Natural killer cell treated with Interleukin-12 subunit alpha and Interleukin-12 subunit beta and Interleukin-15 and Interleukin-18, amount 100 ng/mL, for 72 hours (primary cell): ENCODE results near the gene CPNE7. TPM values are rescaled to one million over a fixed set of nuclear protein-coding genes. Genes with fewer than 3 reads are reported as not detected.

Source experiments
- ATAC-seq, 2 donors: fragments of 150-1000 bp; cut with Tn5 transposase in 1 of 2; sonication (Bioruptor Pico), chemical (Tn5 transposase) in 1 of 2; 2 replicates each; pipeline ENCODE4 v1.10.0; 2021
- DNase-seq: peaks from one replicate; pipeline ENCODE4 v3.0.0; 2022; ENCODE audit warnings: low spot score
- H3K27ac Mint-ChIP-seq, 2 donors: 1 replicate in 1 of 2; 2 replicates in 1 of 2; pipeline ENCODE4 v1.8.0; 2022; ENCODE audit warnings: mixed read lengths in 2 of 2, mild to moderate bottlenecking in 1 of 2, moderate library complexity in 1 of 2
- H3K27me3 Mint-ChIP-seq, 2 donors: 1 replicate in 1 of 2; 2 replicates in 1 of 2; pipeline ENCODE4 v1.8.0; 2022; ENCODE audit warnings: mixed read lengths in 2 of 2
- H3K36me3 Mint-ChIP-seq: one replicate; pipeline ENCODE4 v1.8.0; 2022; ENCODE audit warnings: mixed read lengths
- H3K4me1 Mint-ChIP-seq, 2 donors: 1 replicate in 1 of 2; 2 replicates in 1 of 2; pipeline ENCODE4 v1.8.0; 2022; ENCODE audit warnings: low read depth in 2 of 2, mixed read lengths in 2 of 2, mild to moderate bottlenecking in 1 of 2
- H3K4me3 Mint-ChIP-seq: one replicate; pipeline ENCODE4 v1.8.0; 2022; ENCODE audit warnings: mixed read lengths
- H3K9me3 Mint-ChIP-seq: 2 replicates; pipeline ENCODE4 v1.8.0; 2022; ENCODE audit warnings: mixed read lengths
- total RNA-seq, 2 donors: library from RNA; stranded (reverse); gene quantifications; one replicate each; pipeline ENCODE4 v1.2.3, GENCODE V29; 2022

The CPNE7 gene
- total RNA-seq = 1 to 10 TPM in 1 of 2 donors, under 1 TPM in 1; 0.81 to 4.2 TPM

GRCh38 chr16:89575247-89576152 lies at the start of gene CPNE7:
TSS of gene CPNE7 (plus strand) at chr16:89575758. CDS start at chr16:89575898, 140 bp downstream.
- ATAC-seq (peak in 1 of 2 donors; percentile 26), DNase-seq (no peak)
- Mint-ChIP-seq H3K4me1 (no peaks in the 10 kb centered on the region), H3K4me3 (peak within 1 kb of the TSS; percentile 27), H3K27ac (no peak within 1 kb of the TSS), H3K27me3 (peaks cover 7 to 16% of the 10 kb centered on the region in 2 donors), H3K36me3 (no peaks in the 10 kb centered on the region), H3K9me3 (no peaks in the 10 kb centered on the region)

GRCh38 chr16:89529097-89529496 lies 46.5 kb upstream of the CPNE7 start:
- Mint-ChIP-seq H3K27me3 (no peaks in the 10 kb centered on the region), H3K4me3 (no peak overlapping the region), H3K36me3 (peaks cover 11% of the 10 kb centered on the region), H3K27ac (no peak overlapping the region), H3K4me1 (peaks cover 2 to 3% of the 10 kb centered on the region in 2 donors), H3K9me3 (no peaks in the 10 kb centered on the region)
- ATAC-seq = no peak
- no peak for DNase-seq

GRCh38 chr16:89530401-89531381 lies 44.9 kb upstream of the CPNE7 start:
- peaks cover 21% of the 10 kb centered on the region for H3K36me3 Mint-ChIP-seq
- peaks cover 11 to 15% of the 10 kb centered on the region in 2 donors for H3K4me1 Mint-ChIP-seq
- no peak overlapping the region for H3K4me3 Mint-ChIP-seq
- H3K27ac Mint-ChIP-seq = no peak overlapping the region
- H3K27me3 Mint-ChIP-seq = no peaks in the 10 kb centered on the region
- DNase-seq (no peak), ATAC-seq (no peak)
- no peaks in the 10 kb centered on the region for H3K9me3 Mint-ChIP-seq

- no peak for ATAC-seq
Observed at GRCh38 chr16:89531821-89532526, 43.6 kb upstream of the CPNE7 start.

GRCh38 chr16:89534252-89534756 lies 41.3 kb upstream of the CPNE7 start:
- Mint-ChIP-seq H3K9me3 (no peaks in the 10 kb centered on the region), H3K4me3 (peak overlapping the region; percentile 12), H3K27ac (peak overlapping the region; percentile 79 to 85), H3K27me3 (no peaks in the 10 kb centered on the region), H3K4me1 (peaks cover 11 to 15% of the 10 kb centered on the region in 2 donors), H3K36me3 (peaks cover 12% of the 10 kb centered on the region)
- ATAC-seq (peak; percentile 74 to 84), DNase-seq (no peak)

More at GRCh38 chr16:89531821-89532526, 43.6 kb upstream of the CPNE7 start:
- H3K4me3 Mint-ChIP-seq = no peak overlapping the region
- H3K27me3 Mint-ChIP-seq = no peaks in the 10 kb centered on the region
- H3K9me3 Mint-ChIP-seq = no peaks in the 10 kb centered on the region
- H3K4me1 Mint-ChIP-seq = peaks cover 11 to 15% of the 10 kb centered on the region in 2 donors
- H3K36me3 Mint-ChIP-seq = peaks cover 19% of the 10 kb centered on the region
- H3K27ac Mint-ChIP-seq = no peak overlapping the region
- DNase-seq = no peak

- DNase-seq (no peak), ATAC-seq (no peak)
- Mint-ChIP-seq H3K9me3 (no peaks in the 10 kb centered on the region), H3K27ac (no peak overlapping the region), H3K36me3 (peaks cover 10% of the 10 kb centered on the region), H3K4me3 (no peak overlapping the region), H3K4me1 (peaks cover 11 to 15% of the 10 kb centered on the region in 2 donors), H3K27me3 (no peaks in the 10 kb centered on the region)
Observed at GRCh38 chr16:89536371-89536770, 39.2 kb upstream of the CPNE7 start.

GRCh38 chr16:89536886-89537548 lies 38.5 kb upstream of the CPNE7 start:
- Mint-ChIP-seq H3K4me1 (peaks cover 11 to 15% of the 10 kb centered on the region in 2 donors), H3K4me3 (no peak overlapping the region), H3K9me3 (no peaks in the 10 kb centered on the region), H3K27ac (no peak overlapping the region), H3K36me3 (peaks cover 10% of the 10 kb centered on the region), H3K27me3 (no peaks in the 10 kb centered on the region)
- ATAC-seq (no peak), DNase-seq (no peak)

GRCh38 chr16:89537549-89537925 lies 38.0 kb upstream of the CPNE7 start:
- Mint-ChIP-seq H3K27me3 (no peaks in the 10 kb centered on the region), H3K36me3 (peaks cover 10% of the 10 kb centered on the region), H3K9me3 (no peaks in the 10 kb centered on the region), H3K4me1 (peaks cover 11 to 15% of the 10 kb centered on the region in 2 donors), H3K27ac (no peak overlapping the region), H3K4me3 (no peak overlapping the region)
- ATAC-seq = no peak
- no peak for DNase-seq

- no peaks in the 10 kb centered on the region for H3K9me3 Mint-ChIP-seq
- ATAC-seq (no peak), DNase-seq (no peak)
- no peak overlapping the region for H3K4me3 Mint-ChIP-seq
- peaks cover 10% of the 10 kb centered on the region for H3K36me3 Mint-ChIP-seq
- H3K4me1 Mint-ChIP-seq = peaks cover 11 to 15% of the 10 kb centered on the region in 2 donors
- no peak overlapping the region for H3K27ac Mint-ChIP-seq
- H3K27me3 Mint-ChIP-seq = no peaks in the 10 kb centered on the region
Observed at GRCh38 chr16:89538286-89538685, 37.3 kb upstream of the CPNE7 start.

GRCh38 chr16:89540557-89540956 lies 35.0 kb upstream of the CPNE7 start:
- H3K4me3 Mint-ChIP-seq = no peak overlapping the region
- no peaks in the 10 kb centered on the region for H3K4me1 Mint-ChIP-seq
- DNase-seq (no peak), ATAC-seq (no peak)
- H3K36me3 Mint-ChIP-seq = no peaks in the 10 kb centered on the region
- no peaks in the 10 kb centered on the region for H3K9me3 Mint-ChIP-seq
- H3K27me3 Mint-ChIP-seq = no peaks in the 10 kb centered on the region
- no peak overlapping the region for H3K27ac Mint-ChIP-seq

- H3K36me3 Mint-ChIP-seq = no peaks in the 10 kb centered on the region
- H3K4me1 Mint-ChIP-seq = no peaks in the 10 kb centered on the region
- no peak overlapping the region for H3K27ac Mint-ChIP-seq
- no peaks in the 10 kb centered on the region for H3K9me3 Mint-ChIP-seq
- H3K4me3 Mint-ChIP-seq = no peak overlapping the region
- DNase-seq (no peak), ATAC-seq (no peak)
- H3K27me3 Mint-ChIP-seq = no peaks in the 10 kb centered on the region
Observed at GRCh38 chr16:89541792-89542191, 33.8 kb upstream of the CPNE7 start.

- Mint-ChIP-seq H3K4me1 (no peaks in the 10 kb centered on the region), H3K9me3 (no peaks in the 10 kb centered on the region), H3K36me3 (no peaks in the 10 kb centered on the region), H3K27me3 (no peaks in the 10 kb centered on the region), H3K27ac (no peak overlapping the region), H3K4me3 (no peak overlapping the region)
- DNase-seq = no peak
- no peak for ATAC-seq
Observed at GRCh38 chr16:89544113-89544512, 31.4 kb upstream of the CPNE7 start.

GRCh38 chr16:89544713-89545043 lies 30.9 kb upstream of the CPNE7 start:
- no peak for ATAC-seq
- H3K27me3 Mint-ChIP-seq = no peaks in the 10 kb centered on the region

More at GRCh38 chr16:89544713-89545043, 30.9 kb upstream of the CPNE7 start:
- H3K4me3 Mint-ChIP-seq = no peak overlapping the region
- H3K9me3 Mint-ChIP-seq = no peaks in the 10 kb centered on the region
- no peak for DNase-seq
- no peaks in the 10 kb centered on the region for H3K4me1 Mint-ChIP-seq
- no peaks in the 10 kb centered on the region for H3K36me3 Mint-ChIP-seq
- no peak overlapping the region for H3K27ac Mint-ChIP-seq
